ENCODE results near the gene SECISBP2L.
"Not testable (repeated sequence)": the region's sequence is repeated elsewhere in the genome, so short reads cannot be mapped to it uniquely, and the experiment has no call there.

Gene SECISBP2L, protein sequence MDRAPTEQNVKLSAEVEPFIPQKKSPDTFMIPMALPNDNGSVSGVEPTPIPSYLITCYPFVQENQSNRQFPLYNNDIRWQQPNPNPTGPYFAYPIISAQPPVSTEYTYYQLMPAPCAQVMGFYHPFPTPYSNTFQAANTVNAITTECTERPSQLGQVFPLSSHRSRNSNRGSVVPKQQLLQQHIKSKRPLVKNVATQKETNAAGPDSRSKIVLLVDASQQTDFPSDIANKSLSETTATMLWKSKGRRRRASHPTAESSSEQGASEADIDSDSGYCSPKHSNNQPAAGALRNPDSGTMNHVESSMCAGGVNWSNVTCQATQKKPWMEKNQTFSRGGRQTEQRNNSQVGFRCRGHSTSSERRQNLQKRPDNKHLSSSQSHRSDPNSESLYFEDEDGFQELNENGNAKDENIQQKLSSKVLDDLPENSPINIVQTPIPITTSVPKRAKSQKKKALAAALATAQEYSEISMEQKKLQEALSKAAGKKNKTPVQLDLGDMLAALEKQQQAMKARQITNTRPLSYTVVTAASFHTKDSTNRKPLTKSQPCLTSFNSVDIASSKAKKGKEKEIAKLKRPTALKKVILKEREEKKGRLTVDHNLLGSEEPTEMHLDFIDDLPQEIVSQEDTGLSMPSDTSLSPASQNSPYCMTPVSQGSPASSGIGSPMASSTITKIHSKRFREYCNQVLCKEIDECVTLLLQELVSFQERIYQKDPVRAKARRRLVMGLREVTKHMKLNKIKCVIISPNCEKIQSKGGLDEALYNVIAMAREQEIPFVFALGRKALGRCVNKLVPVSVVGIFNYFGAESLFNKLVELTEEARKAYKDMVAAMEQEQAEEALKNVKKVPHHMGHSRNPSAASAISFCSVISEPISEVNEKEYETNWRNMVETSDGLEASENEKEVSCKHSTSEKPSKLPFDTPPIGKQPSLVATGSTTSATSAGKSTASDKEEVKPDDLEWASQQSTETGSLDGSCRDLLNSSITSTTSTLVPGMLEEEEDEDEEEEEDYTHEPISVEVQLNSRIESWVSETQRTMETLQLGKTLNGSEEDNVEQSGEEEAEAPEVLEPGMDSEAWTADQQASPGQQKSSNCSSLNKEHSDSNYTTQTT

DNA sequence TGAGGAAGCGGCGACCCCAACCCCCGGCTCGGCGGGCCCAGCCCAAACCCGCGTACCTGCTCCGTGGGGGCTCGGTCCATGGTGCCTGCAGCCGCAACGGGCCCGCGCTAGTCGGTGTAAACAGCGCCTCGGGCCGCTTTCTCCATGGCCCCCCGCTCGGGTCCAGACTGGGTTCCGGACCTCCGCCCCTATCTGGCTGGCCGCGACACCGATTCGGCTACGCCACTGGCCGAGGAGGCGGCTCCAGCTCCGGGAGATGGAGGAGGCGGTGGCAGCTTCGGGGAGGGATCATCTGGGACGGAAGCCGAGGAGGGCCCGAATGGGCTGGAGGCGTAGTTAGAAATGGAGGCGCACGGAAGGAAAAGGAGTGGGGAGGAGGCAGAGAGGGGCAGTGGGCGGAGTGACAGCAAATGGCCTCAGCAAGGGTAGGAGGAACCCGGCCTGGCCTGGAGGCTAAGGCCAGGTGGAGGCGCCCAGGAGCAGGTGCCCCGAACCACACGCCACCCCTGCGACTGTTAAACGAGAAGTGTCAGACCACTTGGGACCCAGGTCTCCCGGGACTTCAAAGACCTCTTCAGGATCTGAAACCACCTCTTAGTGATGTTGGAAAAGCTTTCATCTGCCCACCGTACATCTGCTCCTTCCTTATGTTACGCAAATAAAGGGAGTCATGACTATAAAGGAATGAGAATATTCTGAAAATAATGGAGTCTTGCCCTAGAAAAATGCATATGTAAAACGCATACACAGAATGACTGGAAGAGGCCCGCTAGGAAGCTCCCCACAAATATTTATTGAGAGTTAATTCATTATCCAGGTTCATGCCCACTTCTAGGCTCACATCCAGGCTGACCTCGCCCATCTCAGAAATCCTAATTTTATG is at the start of gene SECISBP2L:
Gene SECISBP2L, minus strand, starts transcription at position 227 of the 883 bp plus-strand sequence. Its CDS starts 147 bp downstream, at position 80.
- peak; percentile 84 to 87 for DNase-seq (ENCODE audit: low read depth in 2 of 2)

DNA sequence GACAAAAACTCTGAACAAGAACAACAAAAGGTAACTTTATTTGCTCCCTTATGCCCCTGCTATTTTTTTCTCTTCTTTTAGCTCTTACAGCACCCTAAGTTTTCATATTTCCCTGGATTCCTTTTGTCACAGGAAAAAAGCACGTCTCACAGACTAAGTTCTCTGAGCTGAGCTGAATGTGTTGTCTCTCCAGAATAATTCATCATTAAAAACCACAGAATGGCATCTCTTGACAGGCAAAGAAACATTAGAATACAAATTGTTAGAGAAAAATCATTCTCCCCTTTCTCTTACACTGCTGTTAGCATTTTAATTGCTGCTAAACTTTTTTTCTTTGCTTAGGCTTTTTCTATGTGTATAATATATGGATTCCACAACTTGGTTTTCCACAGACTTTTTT is 48.7 kb upstream of the SECISBP2L start:
- no peak for DNase-seq (ENCODE audit: low read depth in 2 of 2)

DNA sequence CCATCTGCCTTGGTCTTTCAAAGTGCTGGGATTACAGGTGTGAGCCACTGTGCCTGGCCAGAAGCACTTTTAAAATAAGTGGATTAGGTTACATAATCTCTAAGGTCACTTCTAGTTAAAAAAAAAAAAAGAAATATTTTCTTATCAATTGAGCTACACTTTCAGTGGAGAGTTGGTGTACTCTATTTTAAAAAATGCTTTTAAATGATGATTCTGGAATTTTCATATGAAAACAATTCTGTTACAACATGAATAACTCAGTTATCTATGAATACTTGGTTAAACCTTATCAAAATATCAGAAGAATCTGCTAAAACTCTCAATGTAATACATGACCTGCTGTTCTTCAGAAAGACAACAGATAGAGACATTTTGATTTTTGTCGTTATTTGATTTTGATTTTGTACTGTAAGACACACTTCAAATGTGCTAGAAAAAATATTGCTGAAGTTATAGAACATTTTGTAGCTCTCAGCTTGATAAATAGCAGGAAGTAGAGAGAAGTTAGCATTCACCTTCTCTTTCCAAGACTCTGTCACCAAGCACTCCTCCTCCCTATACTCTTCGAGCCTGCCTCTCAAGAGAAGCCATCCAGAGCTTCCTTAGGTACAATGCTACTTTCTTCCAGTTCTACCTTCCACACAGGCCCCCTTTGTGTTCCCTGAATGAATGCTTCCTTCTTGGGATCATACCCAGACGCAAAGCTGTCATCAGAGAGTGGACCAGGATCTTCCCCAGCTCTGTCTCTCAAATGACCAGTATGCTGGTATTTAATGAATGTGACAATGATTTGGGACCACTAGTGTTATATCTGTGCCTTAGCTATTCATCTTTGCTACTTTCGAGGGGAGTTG is 47.2 kb upstream of the SECISBP2L start:
- no peak for DNase-seq (ENCODE audit: low read depth in 2 of 2)

DNA sequence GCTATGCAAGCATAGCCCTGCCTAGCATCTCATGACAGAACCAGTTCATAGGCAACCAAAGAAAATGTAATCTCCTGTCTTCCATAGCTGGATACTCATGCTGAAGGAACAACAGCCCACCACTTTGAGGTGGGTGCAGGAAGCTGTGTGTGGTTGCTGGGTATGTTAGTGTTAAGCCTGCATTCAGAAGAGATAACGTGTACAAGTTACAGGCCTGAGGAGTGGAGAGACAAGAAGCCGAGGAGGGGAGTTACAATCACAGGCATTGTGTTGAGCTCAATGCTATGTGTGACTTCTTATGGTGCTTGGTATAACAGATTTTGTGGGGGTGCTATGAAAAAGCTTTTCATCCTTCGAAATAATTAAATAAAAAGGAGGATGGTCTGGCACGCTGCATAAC is 42.8 kb upstream of the SECISBP2L start:
- no peak for DNase-seq (ENCODE audit: low read depth in 2 of 2)

DNA sequence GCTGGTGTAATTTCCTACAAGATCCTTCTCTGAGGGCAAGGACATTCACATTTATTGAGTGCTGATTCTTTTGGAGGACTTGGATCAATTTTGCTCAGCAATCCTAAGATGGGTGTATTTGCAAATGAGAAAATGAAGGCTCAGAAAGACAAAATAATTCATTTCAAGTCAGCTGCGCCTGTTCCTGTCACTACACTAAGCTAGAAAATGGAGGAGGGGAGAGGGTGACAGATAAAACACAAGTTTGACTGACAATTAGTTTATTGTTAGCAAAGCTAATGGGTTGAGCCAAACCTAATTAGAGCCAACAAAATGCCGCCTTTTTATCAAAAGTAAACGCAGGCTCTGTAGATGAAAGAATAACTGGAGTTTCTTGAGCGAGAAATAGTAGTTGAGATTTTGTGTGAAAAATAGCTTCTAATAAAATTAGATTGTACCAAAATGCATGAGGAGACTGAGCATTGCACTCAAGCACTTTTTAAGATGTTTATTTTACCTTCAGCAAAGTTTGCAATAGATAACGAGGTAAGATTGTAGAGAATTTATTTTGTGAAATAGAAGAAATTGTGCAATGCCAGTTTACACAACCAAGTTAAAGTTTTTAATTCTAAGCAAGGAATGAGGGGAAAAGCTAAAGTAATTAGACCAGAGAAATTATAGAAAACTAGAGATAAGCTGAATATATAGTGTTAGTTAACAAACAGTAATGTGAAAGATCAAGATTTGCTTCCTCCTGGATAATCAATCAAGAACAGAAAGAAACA is 39.6 kb upstream of the SECISBP2L start:
- no peak for DNase-seq (ENCODE audit: low read depth in 2 of 2)

DNA sequence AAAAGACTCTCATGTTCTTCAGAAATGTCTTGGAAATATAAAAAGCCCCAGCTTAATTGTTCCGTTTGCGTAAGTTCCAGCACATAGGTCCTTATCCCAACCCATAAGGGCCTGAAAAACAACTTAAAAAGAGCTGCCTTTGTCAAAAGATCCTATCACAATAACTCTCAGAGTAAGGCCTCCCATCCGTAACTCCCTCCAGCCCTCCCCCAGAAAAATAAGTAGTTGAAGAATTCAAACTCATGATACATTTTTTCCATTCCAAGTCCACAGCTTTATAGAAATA is 38.0 kb upstream of the SECISBP2L start:
- DNase-seq (ENCODE audit: low read depth in 2 of 2), result no peak

DNA sequence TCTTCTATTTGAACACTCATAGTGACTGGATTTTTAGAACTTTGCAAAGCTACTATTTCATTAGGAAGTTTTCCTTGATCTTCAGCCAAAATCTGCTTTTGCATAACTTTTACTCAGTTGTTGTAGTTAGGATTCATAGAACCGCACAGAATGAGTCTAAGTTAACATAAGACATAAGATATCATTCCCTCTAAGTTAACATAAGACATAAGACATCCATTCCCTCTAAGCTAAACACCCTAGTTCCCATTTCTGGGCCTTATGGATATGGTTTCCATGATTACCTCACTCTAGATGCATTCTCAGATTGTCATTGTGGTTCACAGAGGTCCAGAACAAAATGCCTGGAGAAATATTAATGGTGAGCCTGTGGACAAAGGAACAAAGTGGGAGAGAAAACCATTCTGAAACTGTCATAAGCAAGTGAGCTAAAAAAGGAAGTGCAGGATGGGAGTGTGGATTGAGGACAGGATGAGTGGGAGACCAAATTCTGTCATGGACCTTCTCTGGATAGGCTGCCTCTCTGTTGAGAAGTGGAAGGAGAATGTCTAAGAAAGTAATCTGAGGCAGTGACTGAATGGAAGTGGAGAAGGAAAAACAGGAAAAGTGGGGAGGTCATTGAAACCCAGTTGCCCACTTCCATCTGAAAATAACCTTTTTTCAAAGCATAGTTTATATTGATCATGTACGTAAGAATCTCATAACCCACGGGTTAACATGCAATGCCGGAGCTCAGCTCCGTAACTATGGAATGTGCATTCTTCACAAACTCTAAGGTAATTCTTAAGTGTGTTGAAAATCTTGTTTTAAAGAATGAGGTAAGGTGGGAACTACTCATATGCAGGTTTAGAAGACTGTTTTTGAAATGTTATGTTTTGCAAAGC is 37.4 kb upstream of the SECISBP2L start:
- DNase-seq (ENCODE audit: low read depth in 2 of 2), result no peak

DNA sequence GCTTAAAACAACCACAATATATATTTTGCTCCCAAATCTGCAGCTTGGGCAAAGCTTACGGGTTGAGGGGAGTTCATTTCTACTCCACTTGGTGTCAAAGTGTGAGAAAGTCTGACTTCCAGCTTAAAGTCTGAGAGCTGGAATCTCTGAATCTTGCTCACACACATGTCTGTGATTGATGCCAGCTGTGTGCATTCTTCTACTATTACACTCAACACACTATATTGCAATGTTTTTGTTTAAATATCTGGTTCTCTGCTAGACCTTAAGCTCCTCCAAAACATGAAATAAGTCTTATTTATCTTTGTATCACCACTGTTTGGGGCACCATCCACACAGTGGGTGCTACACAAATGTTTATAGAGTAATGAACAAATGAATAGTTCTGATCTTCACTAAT is 36.7 kb upstream of the SECISBP2L start:
- DNase-seq (ENCODE audit: low read depth in 2 of 2), result no peak

DNA sequence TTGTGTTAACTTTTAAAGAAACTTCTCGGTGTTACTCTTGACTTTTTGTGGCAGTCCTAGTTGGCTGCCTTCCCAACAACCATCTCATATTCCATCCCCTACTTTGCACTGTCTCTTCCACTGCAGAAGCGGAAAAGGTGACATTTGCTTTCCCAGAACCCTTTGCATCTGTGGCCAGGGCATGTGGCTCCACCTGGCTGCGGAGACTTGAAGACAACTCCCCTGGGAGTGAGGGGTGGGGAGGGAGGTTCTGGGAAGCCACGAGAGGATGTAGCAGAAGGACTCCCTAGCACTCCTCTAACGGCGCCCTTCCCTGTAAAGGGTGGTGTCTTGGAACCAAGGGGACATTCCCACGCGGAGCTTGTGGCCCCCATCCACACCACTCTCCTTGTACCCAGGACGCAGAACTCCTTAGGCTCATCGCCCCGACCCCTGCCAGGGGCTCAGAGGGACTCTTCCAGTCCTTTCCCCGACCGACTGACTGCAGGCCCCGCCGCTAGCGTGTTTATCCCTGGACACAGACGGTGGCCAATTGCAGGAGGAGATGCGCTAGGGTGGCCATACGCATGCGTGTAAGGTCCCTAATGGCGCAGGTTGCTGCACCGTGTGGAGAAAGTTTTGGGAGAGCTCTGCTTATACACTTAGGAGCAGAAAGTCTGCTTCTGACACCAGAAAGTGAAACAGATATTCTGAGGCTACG is 33.2 kb upstream of the SECISBP2L start:
- no peak for DNase-seq (ENCODE audit: low read depth in 2 of 2)

DNA sequence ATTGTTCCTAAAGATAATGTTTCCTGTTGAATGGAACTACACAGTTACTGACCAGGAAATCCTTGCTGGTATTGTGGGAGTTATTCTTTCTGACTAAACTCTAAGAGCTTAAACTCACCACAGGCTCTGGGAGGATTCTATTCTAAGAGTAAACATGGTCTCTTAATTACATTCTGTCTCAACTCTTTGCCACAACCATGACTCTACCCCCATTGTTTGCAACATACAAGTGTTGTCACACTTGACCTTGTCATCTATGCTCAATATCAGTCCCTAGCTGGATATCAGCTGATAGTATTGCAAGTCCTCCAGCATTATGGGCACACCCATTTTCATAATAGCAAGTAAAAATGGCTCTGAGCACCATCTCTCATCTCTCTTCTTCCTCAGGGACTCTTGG is 29.6 kb upstream of the SECISBP2L start:
- no peak for DNase-seq (ENCODE audit: low read depth in 2 of 2)

DNA sequence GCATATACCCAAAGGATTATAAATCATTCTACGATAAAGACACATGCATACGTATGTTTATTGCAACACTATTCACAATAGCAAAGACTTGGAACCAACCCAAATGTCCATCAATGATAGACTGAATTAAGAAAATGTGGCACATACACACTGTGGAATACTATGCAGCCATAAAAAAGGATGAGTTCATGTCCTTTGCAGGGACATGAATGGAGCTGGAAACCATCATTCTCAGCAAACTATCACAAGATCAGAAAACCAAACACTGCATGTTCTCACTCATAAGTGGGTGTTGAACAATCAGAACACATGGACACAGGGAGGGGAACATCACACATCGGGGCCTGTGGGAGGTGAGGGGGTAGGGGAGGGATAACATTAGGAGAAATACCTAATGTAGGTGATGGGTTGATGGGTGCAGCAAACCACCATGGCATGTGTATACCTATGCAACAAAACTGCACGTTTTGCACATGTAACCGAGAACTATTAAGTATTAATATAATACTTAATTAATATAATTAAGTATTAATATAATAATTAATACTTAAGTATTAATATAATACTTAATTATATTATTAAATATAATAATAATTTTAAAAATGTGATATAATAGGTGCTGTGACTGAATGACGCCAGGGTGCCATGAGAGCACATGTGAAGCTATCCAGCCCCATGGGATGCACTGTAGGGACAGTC is 28.5 kb upstream of the SECISBP2L start:
- DNase-seq (ENCODE audit: low read depth in 2 of 2), result not testable (repeated sequence)

DNA sequence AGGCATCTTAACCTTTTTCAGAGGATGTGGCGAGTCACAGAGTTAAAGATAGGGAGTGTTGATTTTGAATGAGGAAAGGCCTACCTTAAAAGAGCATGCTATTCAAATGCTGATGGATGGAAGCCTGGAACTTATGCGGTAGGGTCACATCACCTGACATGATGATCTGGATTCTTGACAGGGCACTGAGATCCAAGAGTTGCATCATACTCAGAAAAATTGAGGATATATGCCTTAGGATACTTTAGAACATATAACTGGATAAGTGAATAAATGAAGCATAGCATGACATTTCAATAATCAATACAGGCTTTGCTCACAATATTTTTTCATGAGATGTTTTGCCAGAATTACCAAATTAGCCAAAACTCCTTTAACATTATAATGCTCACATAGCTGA is 20.1 kb upstream of the SECISBP2L start:
- DNase-seq (ENCODE audit: low read depth in 2 of 2), result no peak

DNA sequence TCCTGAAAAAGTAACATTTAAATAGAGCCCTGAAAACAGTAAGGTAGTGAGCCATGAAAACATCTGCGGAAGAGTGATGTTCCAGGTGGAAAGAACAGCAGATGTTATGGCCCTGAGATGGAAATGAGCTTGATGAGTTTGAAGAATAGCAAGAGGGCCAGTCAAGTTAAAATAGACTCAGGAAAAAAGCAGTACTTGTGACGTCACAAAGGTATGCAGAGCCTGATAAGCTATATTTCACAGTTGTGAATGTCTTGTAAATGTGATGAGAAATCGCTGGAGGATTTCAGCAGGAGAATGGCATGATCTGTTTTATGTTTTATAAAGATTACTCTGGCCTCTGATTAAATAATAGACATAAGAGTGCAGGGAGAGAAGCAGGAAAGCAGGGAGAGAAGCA is 18.6 kb upstream of the SECISBP2L start:
- no peak for DNase-seq (ENCODE audit: low read depth in 2 of 2)

DNA sequence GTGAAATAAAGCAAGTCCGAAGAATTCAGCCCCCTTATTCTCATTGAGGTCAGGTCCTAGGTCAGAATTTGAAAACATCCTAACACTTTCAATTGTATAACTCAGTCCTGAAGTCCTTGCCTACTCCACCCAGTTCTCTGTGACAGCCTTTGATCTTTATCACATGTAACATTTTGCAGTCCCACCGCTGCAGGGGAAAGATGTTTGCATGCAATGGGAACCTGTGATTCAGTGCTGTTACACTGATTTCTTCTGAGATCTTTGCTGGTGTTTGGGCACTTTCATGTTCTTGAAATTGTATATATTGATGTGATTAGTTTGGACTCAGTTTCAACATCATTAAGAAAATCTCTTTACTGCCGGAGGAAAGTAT is 18.0 kb upstream of the SECISBP2L start:
- no peak for DNase-seq (ENCODE audit: low read depth in 2 of 2)

DNA sequence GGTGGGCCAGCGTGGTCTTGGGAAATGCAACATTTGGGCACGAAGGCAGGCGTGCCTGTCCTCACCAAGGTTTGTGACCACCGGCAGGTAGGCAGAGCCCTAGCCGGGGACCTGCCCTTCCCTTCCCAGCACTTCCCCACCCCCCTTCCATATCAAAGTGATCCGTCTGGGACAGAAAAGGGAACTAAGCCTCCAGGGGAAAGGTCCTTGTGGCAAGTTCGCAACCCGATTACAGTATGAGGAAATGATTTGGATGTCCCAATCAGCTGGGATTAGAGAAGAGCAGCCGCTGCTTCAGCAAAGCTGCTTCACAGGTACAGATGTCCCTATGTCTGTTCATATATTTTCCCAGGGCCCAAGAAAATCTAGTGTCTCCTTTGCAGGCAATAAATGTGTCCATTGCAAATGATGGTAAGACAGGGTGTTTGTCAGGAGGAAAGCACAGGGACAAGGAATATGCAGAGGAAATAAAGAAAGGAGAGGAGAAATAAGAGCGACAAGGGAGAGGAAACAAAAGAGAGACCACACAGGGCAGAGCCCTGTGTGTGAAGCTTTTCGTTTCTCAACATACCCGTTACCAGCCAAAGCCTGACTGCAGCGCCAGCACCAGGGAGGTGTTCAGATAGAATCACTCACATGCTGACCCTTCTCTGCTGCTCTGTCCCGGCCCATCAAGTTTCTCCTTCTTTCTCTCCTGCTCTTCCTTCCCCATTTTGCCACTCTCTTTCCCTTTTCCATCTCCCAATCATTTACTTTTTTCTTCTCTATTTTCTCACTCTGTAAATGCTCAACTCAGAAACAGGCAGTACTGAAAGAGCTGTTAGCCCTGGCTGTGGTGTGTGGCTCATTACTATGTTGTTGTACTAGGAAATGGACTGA is 17.4 kb upstream of the SECISBP2L start:
- no peak for DNase-seq (ENCODE audit: low read depth in 2 of 2)

DNA sequence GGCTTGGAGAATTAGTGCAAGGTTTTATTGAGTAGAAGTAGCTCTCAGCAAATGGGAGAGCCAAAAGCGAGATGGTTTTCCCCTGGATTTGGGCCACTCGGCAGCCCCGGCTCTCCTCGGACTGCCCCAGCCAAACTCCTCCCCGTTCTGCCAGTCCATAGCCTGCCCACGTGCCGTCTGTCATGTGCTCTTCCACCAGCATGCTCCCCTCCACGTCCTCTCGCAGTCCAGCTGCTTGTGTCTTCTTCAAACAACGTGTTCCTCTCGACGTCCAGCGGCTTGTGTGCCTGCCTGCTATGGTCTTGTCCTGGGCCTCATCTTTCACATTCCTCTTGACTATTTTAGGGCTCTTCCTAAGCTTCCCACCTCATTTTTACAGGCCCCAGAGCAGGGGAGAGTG is 16.7 kb upstream of the SECISBP2L start:
- DNase-seq (ENCODE audit: low read depth in 2 of 2), result no peak
